Activated naive CD4-positive, alpha-beta T cell treated with anti-CD3 and anti-CD28 coated beads, Interleukin-2, amount 50 U/mL, for 24 hours (primary cell): ENCODE data around the gene CREBL2.
"Not testable (repeated sequence)": the region's sequence is repeated elsewhere in the genome, so short reads cannot be mapped to it uniquely, and the experiment has no call there.

Experiments used
- H3K27ac Mint-ChIP-seq: one replicate; pipeline ENCODE4 v1.8.0; 2021; ENCODE audit warnings: mild to moderate bottlenecking, mixed read lengths
- H3K27me3 Mint-ChIP-seq: one replicate; pipeline ENCODE4 v1.8.0; 2021; ENCODE audit warnings: mixed read lengths
- H3K36me3 Mint-ChIP-seq: one replicate; pipeline ENCODE4 v1.8.0; 2021; ENCODE audit warnings: mixed read lengths
- H3K4me1 Mint-ChIP-seq: one replicate; pipeline ENCODE4 v1.8.0; 2021; ENCODE audit warnings: mixed read lengths
- H3K4me3 Mint-ChIP-seq: one replicate; pipeline ENCODE4 v1.8.0; 2021; ENCODE audit warnings: mild to moderate bottlenecking, mixed read lengths
- H3K9me3 Mint-ChIP-seq: one replicate; pipeline ENCODE4 v1.8.0; 2021; ENCODE audit warnings: mixed read lengths

CREBL2 gene

DNA sequence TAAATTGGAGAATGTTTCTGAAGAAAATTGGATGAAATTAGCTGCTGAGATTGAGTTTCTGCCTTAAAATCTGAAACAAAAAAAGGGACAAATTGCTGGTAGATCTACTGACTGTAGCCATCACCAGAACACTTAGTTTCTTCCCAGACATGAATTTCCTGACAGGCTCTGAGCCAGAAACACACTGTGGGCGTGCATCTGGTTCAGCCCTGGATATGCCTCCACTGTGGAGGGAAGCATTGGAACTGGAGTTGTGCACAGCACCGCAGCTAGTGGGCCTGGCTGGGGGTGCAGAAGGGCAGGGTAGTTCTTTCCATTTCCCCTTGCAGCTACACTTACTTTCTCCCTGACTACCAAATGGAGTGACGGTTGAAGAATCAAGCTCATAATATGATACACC, 31.2 kb downstream of the CREBL2 start:
- no peak overlapping the region for H3K4me3 Mint-ChIP-seq
- peak overlapping the region; percentile 84 for H3K27ac Mint-ChIP-seq
- peaks cover 15% of the 10 kb centered on the region for H3K4me1 Mint-ChIP-seq
- H3K36me3 Mint-ChIP-seq: peaks cover 22% of the 10 kb centered on the region
- H3K27me3 Mint-ChIP-seq: no peaks in the 10 kb centered on the region
- peaks cover 5% of the 10 kb centered on the region for H3K9me3 Mint-ChIP-seq

DNA sequence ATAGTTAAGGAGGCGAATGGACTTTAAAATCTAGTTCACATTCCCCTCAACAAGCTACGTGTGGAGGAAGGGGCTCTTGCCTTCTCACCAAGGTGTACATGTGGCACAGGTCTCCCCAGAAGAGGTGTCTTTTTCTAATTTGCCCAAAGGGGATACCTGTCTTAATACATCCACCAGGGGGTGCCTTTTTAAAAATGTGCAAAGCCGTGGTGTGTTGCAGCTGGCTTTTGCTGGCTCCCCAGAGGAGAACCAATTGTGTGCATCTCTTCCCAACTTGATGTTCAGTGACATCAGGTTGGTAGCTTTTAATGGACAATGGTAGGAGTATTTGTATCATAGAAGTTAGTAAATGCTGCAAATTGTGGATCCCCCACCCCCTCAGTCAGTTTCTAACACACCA, 33.8 kb downstream of the CREBL2 start:
- H3K36me3 Mint-ChIP-seq: peaks cover 17% of the 10 kb centered on the region
- no peak overlapping the region for H3K4me3 Mint-ChIP-seq
- no peaks in the 10 kb centered on the region for H3K27me3 Mint-ChIP-seq
- peaks cover 15% of the 10 kb centered on the region for H3K4me1 Mint-ChIP-seq
- H3K9me3 Mint-ChIP-seq: peaks cover 7% of the 10 kb centered on the region
- H3K27ac Mint-ChIP-seq: no peak overlapping the region

DNA sequence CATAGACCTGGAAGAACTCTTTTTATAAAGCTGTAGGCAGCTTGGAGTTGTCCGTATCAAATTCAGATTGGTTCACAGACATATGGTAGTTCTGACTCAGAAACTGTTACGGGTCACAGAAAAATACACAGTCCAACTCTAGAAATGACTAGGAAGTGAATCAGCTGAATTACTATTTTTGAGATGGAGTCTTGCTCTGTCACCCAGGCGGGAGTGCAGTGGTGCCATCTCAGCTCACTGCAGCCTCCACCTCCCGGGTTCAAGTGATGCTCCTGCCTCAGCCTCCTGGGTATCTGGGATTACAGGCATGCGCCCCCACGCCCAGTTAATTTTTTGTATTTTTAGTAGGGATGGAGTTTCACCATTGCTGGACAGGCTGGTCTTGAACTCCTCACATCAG, 34.3 kb downstream of the CREBL2 start:
- Mint-ChIP-seq H3K9me3 (peaks cover 11% of the 10 kb centered on the region), H3K4me1 (peaks cover 15% of the 10 kb centered on the region), H3K36me3 (peaks cover 14% of the 10 kb centered on the region)
- H3K27ac Mint-ChIP-seq, H3K27me3 Mint-ChIP-seq, H3K4me3 Mint-ChIP-seq: not testable (repeated sequence)

- Mint-ChIP-seq H3K27ac (no peak overlapping the region), H3K36me3 (peaks cover 14% of the 10 kb centered on the region), H3K27me3 (no peaks in the 10 kb centered on the region), H3K4me1 (peaks cover 15% of the 10 kb centered on the region), H3K4me3 (no peak overlapping the region), H3K9me3 (peaks cover 11% of the 10 kb centered on the region)
Observed at GRCh38 chr12:12646483-12647072, 34.9 kb downstream of the CREBL2 start.

- Mint-ChIP-seq H3K9me3 (peaks cover 11% of the 10 kb centered on the region), H3K36me3 (peaks cover 10% of the 10 kb centered on the region), H3K4me1 (peaks cover 18% of the 10 kb centered on the region), H3K27me3 (no peaks in the 10 kb centered on the region), H3K27ac (no peak overlapping the region), H3K4me3 (no peak overlapping the region)
Observed at GRCh38 chr12:12648284-12648683, 36.6 kb downstream of the CREBL2 start.

- Mint-ChIP-seq H3K9me3 (peaks cover 11% of the 10 kb centered on the region), H3K4me3 (no peak overlapping the region), H3K4me1 (peaks cover 18% of the 10 kb centered on the region), H3K27me3 (no peaks in the 10 kb centered on the region), H3K27ac (no peak overlapping the region), H3K36me3 (peaks cover 10% of the 10 kb centered on the region)
Observed at GRCh38 chr12:12648951-12649650, 37.4 kb downstream of the CREBL2 start.

- peaks cover 11% of the 10 kb centered on the region for H3K9me3 Mint-ChIP-seq
- H3K36me3 Mint-ChIP-seq: peaks cover 9% of the 10 kb centered on the region
- no peak overlapping the region for H3K27ac Mint-ChIP-seq
- no peak overlapping the region for H3K4me3 Mint-ChIP-seq
- H3K27me3 Mint-ChIP-seq: no peaks in the 10 kb centered on the region
- peaks cover 12% of the 10 kb centered on the region for H3K4me1 Mint-ChIP-seq
Observed at GRCh38 chr12:12651752-12652151, 40.1 kb downstream of the CREBL2 start.

DNA sequence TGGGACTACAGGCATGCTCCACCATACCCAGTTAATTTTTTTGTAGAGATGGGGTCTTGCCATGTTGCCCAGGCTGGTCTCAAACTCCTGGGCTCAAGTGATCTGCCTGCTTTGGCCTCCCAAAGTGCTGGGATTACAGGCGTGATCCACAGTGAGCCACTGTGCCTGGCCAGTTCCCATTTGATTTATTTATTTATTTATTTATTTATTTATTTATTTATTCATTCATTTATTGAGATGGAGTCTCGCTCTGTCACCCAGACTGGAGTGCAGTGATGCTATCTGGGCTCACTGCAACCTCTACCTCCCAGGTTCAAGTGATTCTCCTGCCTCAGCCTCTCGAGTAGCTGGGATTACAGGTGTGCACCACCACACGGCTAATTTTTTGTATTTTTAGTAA, 41.0 kb downstream of the CREBL2 start:
- H3K27ac Mint-ChIP-seq, H3K4me3 Mint-ChIP-seq, H3K27me3 Mint-ChIP-seq: not testable (repeated sequence)

GRCh38 chr12:12653922-12654321, 42.2 kb downstream of the CREBL2 start:
- H3K9me3 Mint-ChIP-seq: peaks cover 5% of the 10 kb centered on the region
- H3K27me3 Mint-ChIP-seq: no peaks in the 10 kb centered on the region
- peaks cover under 1% of the 10 kb centered on the region for H3K36me3 Mint-ChIP-seq
- no peak overlapping the region for H3K4me3 Mint-ChIP-seq
- no peak overlapping the region for H3K27ac Mint-ChIP-seq
- H3K4me1 Mint-ChIP-seq: peaks cover 11% of the 10 kb centered on the region

More for the DNA sequence above, 41.0 kb downstream of the CREBL2 start:
- H3K36me3 Mint-ChIP-seq: not testable (repeated sequence)
- Mint-ChIP-seq H3K9me3 (peaks cover 11% of the 10 kb centered on the region), H3K4me1 (peaks cover 11% of the 10 kb centered on the region)

DNA sequence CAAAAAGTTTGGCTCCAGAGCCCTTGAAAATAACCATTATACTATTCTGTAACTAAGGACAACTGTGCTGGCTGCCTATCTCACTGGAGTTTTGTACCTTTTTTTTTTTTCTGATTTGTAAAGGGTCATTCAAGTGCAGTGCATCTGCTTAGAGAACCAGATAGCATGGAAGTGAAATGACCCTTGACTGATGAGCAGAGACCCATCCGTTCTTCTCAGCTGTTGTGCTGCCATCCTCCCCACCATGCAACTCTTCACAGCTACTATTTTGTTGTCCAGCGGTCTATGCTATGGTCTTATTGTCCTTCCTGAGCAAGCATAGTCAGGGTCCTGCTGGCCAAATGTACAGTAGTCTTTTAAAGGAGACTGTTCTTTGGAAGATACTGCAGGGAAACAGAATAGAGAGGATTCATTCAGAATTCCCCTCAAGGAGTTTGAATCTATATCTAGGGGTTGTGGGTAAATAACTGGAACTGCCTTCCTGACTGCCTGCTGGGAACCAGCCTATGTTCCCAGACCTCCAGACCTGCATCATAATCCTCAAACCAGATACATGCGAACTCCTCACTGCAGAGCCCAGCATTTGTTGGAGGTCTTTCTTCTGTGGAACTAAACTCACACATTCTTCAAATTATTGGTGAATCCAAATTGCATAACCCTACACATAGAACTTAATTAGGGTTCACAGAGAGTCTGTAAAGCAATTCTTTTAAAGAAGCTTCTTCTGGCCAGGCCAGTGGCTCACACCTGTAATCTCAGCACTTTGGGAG, 43.2 kb downstream of the CREBL2 start:
- Mint-ChIP-seq H3K9me3 (peaks cover 5% of the 10 kb centered on the region), H3K27ac (no peak overlapping the region), H3K4me1 (peaks cover 11% of the 10 kb centered on the region), H3K27me3 (no peaks in the 10 kb centered on the region), H3K36me3 (no peaks in the 10 kb centered on the region), H3K4me3 (no peak overlapping the region)

DNA sequence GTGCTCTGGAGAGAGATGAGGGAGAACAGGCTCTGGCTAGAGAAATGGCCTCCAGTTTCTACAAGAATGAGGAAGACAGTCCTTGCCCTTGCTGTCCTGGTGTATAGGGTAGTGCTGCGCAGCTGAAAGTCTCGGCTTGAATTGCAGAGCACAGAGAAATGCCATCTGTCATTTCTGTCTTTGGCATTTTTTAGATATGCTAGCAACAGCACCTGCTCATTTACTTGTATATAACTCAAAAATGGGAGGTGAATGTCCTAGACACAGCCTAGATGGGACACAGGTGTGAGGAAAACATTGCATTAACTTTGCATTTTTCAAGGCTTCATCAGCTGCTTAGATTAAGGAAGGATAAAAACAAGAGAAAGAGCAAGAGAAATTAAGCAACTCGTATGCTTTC, 48.5 kb downstream of the CREBL2 start:
- no peak overlapping the region for H3K27ac Mint-ChIP-seq
- H3K36me3 Mint-ChIP-seq: no peaks in the 10 kb centered on the region
- no peaks in the 10 kb centered on the region for H3K9me3 Mint-ChIP-seq
- peaks cover 8% of the 10 kb centered on the region for H3K4me1 Mint-ChIP-seq
- no peaks in the 10 kb centered on the region for H3K27me3 Mint-ChIP-seq
- no peak overlapping the region for H3K4me3 Mint-ChIP-seq

- no peaks in the 10 kb centered on the region for H3K9me3 Mint-ChIP-seq
- H3K36me3 Mint-ChIP-seq: no peaks in the 10 kb centered on the region
- H3K27me3 Mint-ChIP-seq: no peaks in the 10 kb centered on the region
- no peak overlapping the region for H3K27ac Mint-ChIP-seq
- no peak overlapping the region for H3K4me3 Mint-ChIP-seq
- H3K4me1 Mint-ChIP-seq: no peaks in the 10 kb centered on the region
Observed at GRCh38 chr12:12661086-12661856, 49.6 kb downstream of the CREBL2 start.

GRCh38 chr12:12663644-12664294, 52.1 kb downstream of the CREBL2 start:
- no peak overlapping the region for H3K4me3 Mint-ChIP-seq
- no peaks in the 10 kb centered on the region for H3K36me3 Mint-ChIP-seq
- H3K4me1 Mint-ChIP-seq: no peaks in the 10 kb centered on the region
- no peaks in the 10 kb centered on the region for H3K9me3 Mint-ChIP-seq
- H3K27ac Mint-ChIP-seq: no peak overlapping the region
- no peaks in the 10 kb centered on the region for H3K27me3 Mint-ChIP-seq

GRCh38 chr12:12665194-12665593, 53.5 kb downstream of the CREBL2 start:
- no peaks in the 10 kb centered on the region for H3K9me3 Mint-ChIP-seq
- H3K36me3 Mint-ChIP-seq: no peaks in the 10 kb centered on the region
- H3K4me1 Mint-ChIP-seq: no peaks in the 10 kb centered on the region
- H3K27ac Mint-ChIP-seq: peak overlapping the region; percentile 35
- no peaks in the 10 kb centered on the region for H3K27me3 Mint-ChIP-seq
- H3K4me3 Mint-ChIP-seq: no peak overlapping the region

DNA sequence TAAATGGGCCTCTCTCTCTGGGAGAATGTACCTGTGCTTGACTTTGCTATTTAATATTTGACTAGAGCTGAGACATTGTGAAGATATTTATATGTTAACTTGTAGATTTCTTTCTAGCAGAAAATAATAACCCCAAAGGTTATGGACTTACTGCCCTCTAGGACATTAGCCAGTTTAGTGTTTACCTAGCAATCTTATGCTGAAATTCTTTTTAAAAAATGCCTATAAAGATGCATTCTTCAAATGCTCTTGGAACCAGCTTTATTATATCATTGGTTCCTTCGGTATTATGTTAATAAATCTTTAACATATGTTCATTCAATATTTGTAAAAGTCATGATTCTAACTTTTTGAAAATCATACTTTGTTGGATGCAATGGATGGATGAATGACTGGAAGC, 56.3 kb downstream of the CREBL2 start:
- Mint-ChIP-seq H3K4me1 (no peaks in the 10 kb centered on the region), H3K9me3 (no peaks in the 10 kb centered on the region), H3K36me3 (no peaks in the 10 kb centered on the region), H3K27ac (no peak overlapping the region), H3K27me3 (no peaks in the 10 kb centered on the region), H3K4me3 (no peak overlapping the region)
